ENCODE measurements around the gene MED13L. TPM values are rescaled to one million over a fixed set of nuclear protein-coding genes. Genes with fewer than 3 reads are reported as not detected.

MED13L gene
- polyA plus RNA-seq, 1 donor (not counting 4 experiments of a cell fraction or from before 2014, with no cell fraction given) = 31.7 TPM

GRCh38 chr12:116183741-116184141 lies 93.8 kb downstream of the MED13L start:
- FAIRE-seq = no peak
- Histone ChIP-seq H3K4me3 (ENCODE audit: control insufficient read depth in 2 of 3, extremely low read depth in 1 of 3, insufficient read depth in 2 of 3, low read depth in 1 of 3, low read length in 3 of 3) (no peak overlapping the region), H3K4me2 (ENCODE audit: control insufficient read depth, extremely low read depth, insufficient read depth, low read depth, low read length) (no peak overlapping the region), H3K79me2 (ENCODE audit: control insufficient read depth, insufficient read depth, low read length) (peaks cover 91% of the 10 kb centered on the region), H4K20me1 (ENCODE audit: control insufficient read depth, extremely low read depth, insufficient read depth, low read length) (peaks cover 13% of the 10 kb centered on the region), H2AFZ (ENCODE audit: control insufficient read depth, low read length) (no peak overlapping the region), H3K36me3 (ENCODE audit: control insufficient read depth in 2 of 2, extremely low read depth in 1 of 2, insufficient read depth in 2 of 2, low read length in 2 of 2) (no peaks in the 10 kb centered on the region), H3K4me1 (ENCODE audit: control insufficient read depth, extremely low read depth, insufficient read depth, low read length) (peaks cover 4% of the 10 kb centered on the region), H3K9ac (ENCODE audit: control insufficient read depth, extremely low read depth, insufficient read depth, low read length) (no peak overlapping the region), H3K27me3 (ENCODE audit: control insufficient read depth, extremely low read depth, insufficient read depth, low read length) (no peaks in the 10 kb centered on the region), H3K9me3 (ENCODE audit: control insufficient read depth, low read depth, low read length) (no peaks in the 10 kb centered on the region), H3K27ac (ENCODE audit: control insufficient read depth, insufficient read depth, low read length) (no peak overlapping the region), H3K9me1 (ENCODE audit: control insufficient read depth, extremely low read depth, insufficient read depth, low read length) (no peaks in the 10 kb centered on the region)
- no peak for TF ChIP-seq EZH2 (IDR thresholded peaks at IDR 0.05; ENCODE audit: low read length)
- dilution Hi-C loops (cut with MboI; ENCODE audit: extremely low pct_ligation_motif_present, low sequenced_read_pairs) = no loop called here
- no peak for DNase-seq (ENCODE audit: low read depth, low spot score)

GRCh38 chr12:116182359-116183063 lies 95.0 kb downstream of the MED13L start:
- no peak for TF ChIP-seq EZH2 (IDR thresholded peaks at IDR 0.05; ENCODE audit: low read length)
- no peak for TF ChIP-seq CTCF (optimal IDR thresholded peaks at IDR 0.05 in 1 of 3, IDR thresholded peaks at IDR 0.05 in 1 of 3, conservative IDR thresholded peaks at IDR 0.05 in 1 of 3; ENCODE audit: extremely low read depth in 1 of 3, insufficient read depth in 2 of 3, low read length in 3 of 3)
- no peaks in the 10 kb centered on the region for H3K36me3 ChIP-seq (ENCODE audit: control insufficient read depth in 2 of 2, extremely low read depth in 1 of 2, insufficient read depth in 2 of 2, low read length in 2 of 2)
- H3K9ac ChIP-seq (ENCODE audit: control insufficient read depth, extremely low read depth, insufficient read depth, low read length) = no peak overlapping the region
- H2AFZ ChIP-seq (ENCODE audit: control insufficient read depth, low read length) = no peak overlapping the region
- H3K79me2 ChIP-seq (ENCODE audit: control insufficient read depth, insufficient read depth, low read length) = peaks cover 93% of the 10 kb centered on the region
- H3K9me3 ChIP-seq (ENCODE audit: control insufficient read depth, low read depth, low read length) = no peaks in the 10 kb centered on the region
- H3K4me1 ChIP-seq (ENCODE audit: control insufficient read depth, extremely low read depth, insufficient read depth, low read length) = peaks cover 4% of the 10 kb centered on the region
- no peaks in the 10 kb centered on the region for H3K27me3 ChIP-seq (ENCODE audit: control insufficient read depth, extremely low read depth, insufficient read depth, low read length)
- DNase-seq (ENCODE audit: low read depth, low spot score) (no peak), FAIRE-seq (no peak)
- dilution Hi-C loops (cut with MboI; ENCODE audit: extremely low pct_ligation_motif_present, low sequenced_read_pairs) = no loop called here
- no peaks in the 10 kb centered on the region for H3K9me1 ChIP-seq (ENCODE audit: control insufficient read depth, extremely low read depth, insufficient read depth, low read length)
- no peak overlapping the region for H3K27ac ChIP-seq (ENCODE audit: control insufficient read depth, insufficient read depth, low read length)
- peaks cover 13% of the 10 kb centered on the region for H4K20me1 ChIP-seq (ENCODE audit: control insufficient read depth, extremely low read depth, insufficient read depth, low read length)
- no peak overlapping the region for H3K4me3 ChIP-seq (ENCODE audit: control insufficient read depth in 2 of 3, extremely low read depth in 1 of 3, insufficient read depth in 2 of 3, low read depth in 1 of 3, low read length in 3 of 3)
- no peak overlapping the region for H3K4me2 ChIP-seq (ENCODE audit: control insufficient read depth, extremely low read depth, insufficient read depth, low read depth, low read length)

GRCh38 chr12:116180448-116180847 lies 97.0 kb downstream of the MED13L start:
- H2AFZ ChIP-seq (ENCODE audit: control insufficient read depth, low read length) = no peak overlapping the region
- H3K4me3 ChIP-seq (ENCODE audit: control insufficient read depth in 2 of 3, extremely low read depth in 1 of 3, insufficient read depth in 2 of 3, low read depth in 1 of 3, low read length in 3 of 3) = no peak overlapping the region
- peaks cover 20% of the 10 kb centered on the region for H4K20me1 ChIP-seq (ENCODE audit: control insufficient read depth, extremely low read depth, insufficient read depth, low read length)
- dilution Hi-C loops (cut with MboI; ENCODE audit: extremely low pct_ligation_motif_present, low sequenced_read_pairs) = no loop called here
- no peaks in the 10 kb centered on the region for H3K9me1 ChIP-seq (ENCODE audit: control insufficient read depth, extremely low read depth, insufficient read depth, low read length)
- peaks cover 94% of the 10 kb centered on the region for H3K79me2 ChIP-seq (ENCODE audit: control insufficient read depth, insufficient read depth, low read length)
- H3K4me1 ChIP-seq (ENCODE audit: control insufficient read depth, extremely low read depth, insufficient read depth, low read length) = peaks cover 3% of the 10 kb centered on the region
- TF ChIP-seq EZH2 (IDR thresholded peaks at IDR 0.05; ENCODE audit: low read length) = no peak
- TF ChIP-seq CTCF (optimal IDR thresholded peaks at IDR 0.05 in 1 of 3, IDR thresholded peaks at IDR 0.05 in 1 of 3, conservative IDR thresholded peaks at IDR 0.05 in 1 of 3; ENCODE audit: extremely low read depth in 1 of 3, insufficient read depth in 2 of 3, low read length in 3 of 3) = no peak
- no peaks in the 10 kb centered on the region for H3K36me3 ChIP-seq (ENCODE audit: control insufficient read depth in 2 of 2, extremely low read depth in 1 of 2, insufficient read depth in 2 of 2, low read length in 2 of 2)
- H3K27me3 ChIP-seq (ENCODE audit: control insufficient read depth, extremely low read depth, insufficient read depth, low read length) = no peaks in the 10 kb centered on the region
- FAIRE-seq (no peak), DNase-seq (ENCODE audit: low read depth, low spot score) (no peak)
- H3K27ac ChIP-seq (ENCODE audit: control insufficient read depth, insufficient read depth, low read length) = no peak overlapping the region
- H3K9ac ChIP-seq (ENCODE audit: control insufficient read depth, extremely low read depth, insufficient read depth, low read length) = no peak overlapping the region
- no peak overlapping the region for H3K4me2 ChIP-seq (ENCODE audit: control insufficient read depth, extremely low read depth, insufficient read depth, low read depth, low read length)
- H3K9me3 ChIP-seq (ENCODE audit: control insufficient read depth, low read depth, low read length) = no peaks in the 10 kb centered on the region

Data from keratinocyte (primary cell).